ENCODE measurements around the gene ACAP3.

The ACAP3 gene

DNA sequence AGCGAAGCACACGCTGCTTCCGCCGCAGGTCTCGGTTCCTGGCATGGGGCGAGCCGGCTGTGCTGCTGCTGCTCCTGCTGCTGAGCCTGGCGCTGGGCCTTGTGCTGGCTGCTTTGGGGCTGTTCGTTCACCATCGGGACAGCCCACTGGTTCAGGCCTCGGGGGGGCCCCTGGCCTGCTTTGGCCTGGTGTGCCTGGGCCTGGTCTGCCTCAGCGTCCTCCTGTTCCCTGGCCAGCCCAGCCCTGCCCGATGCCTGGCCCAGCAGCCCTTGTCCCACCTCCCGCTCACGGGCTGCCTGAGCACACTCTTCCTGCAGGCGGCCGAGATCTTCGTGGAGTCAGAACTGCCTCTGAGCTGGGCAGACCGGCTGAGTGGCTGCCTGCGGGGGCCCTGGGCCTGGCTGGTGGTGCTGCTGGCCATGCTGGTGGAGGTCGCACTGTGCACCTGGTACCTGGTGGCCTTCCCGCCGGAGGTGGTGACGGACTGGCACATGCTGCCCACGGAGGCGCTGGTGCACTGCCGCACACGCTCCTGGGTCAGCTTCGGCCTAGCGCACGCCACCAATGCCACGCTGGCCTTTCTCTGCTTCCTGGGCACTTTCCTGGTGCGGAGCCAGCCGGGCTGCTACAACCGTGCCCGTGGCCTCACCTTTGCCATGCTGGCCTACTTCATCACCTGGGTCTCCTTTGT lies 26.0 kb upstream of the ACAP3 start:
- H3K4me3 ChIP-seq (ENCODE audit: low read depth, low read length) = no peak overlapping the region

DNA sequence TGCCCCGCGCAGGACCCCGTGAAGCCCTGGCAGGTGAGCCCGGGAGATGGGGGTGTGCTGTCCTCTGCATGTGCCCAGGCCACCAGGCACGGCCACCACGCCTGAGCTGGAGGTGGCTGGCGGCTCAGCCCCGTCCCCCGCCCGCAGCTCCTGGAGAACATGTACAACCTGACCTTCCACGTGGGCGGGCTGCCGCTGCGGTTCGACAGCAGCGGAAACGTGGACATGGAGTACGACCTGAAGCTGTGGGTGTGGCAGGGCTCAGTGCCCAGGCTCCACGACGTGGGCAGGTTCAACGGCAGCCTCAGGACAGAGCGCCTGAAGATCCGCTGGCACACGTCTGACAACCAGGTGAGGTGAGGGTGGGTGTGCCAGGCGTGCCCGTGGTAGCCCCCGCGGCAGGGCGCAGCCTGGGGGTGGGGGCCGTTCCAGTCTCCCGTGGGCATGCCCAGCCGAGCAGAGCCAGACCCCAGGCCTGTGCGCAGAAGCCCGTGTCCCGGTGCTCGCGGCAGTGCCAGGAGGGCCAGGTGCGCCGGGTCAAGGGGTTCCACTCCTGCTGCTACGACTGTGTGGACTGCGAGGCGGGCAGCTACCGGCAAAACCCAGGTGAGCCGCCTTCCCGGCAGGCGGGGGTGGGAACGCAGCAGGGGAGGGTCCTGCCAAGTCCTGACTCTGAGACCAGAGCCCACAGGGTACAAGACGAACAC lies 25.2 kb upstream of the ACAP3 start:
- no peak overlapping the region for H3K4me3 ChIP-seq (ENCODE audit: low read depth, low read length)
- TF ChIP-seq, protein P1, sequence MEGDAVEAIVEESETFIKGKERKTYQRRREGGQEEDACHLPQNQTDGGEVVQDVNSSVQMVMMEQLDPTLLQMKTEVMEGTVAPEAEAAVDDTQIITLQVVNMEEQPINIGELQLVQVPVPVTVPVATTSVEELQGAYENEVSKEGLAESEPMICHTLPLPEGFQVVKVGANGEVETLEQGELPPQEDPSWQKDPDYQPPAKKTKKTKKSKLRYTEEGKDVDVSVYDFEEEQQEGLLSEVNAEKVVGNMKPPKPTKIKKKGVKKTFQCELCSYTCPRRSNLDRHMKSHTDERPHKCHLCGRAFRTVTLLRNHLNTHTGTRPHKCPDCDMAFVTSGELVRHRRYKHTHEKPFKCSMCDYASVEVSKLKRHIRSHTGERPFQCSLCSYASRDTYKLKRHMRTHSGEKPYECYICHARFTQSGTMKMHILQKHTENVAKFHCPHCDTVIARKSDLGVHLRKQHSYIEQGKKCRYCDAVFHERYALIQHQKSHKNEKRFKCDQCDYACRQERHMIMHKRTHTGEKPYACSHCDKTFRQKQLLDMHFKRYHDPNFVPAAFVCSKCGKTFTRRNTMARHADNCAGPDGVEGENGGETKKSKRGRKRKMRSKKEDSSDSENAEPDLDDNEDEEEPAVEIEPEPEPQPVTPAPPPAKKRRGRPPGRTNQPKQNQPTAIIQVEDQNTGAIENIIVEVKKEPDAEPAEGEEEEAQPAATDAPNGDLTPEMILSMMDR (IDR thresholded peaks at IDR 0.05; ENCODE audit: insufficient read depth, low read depth, low read length, missing control alignments) = no peak
- no peak for DNase-seq (ENCODE audit: low read depth)

More for the DNA sequence above, 26.0 kb upstream of the ACAP3 start:
- TF ChIP-seq, protein P1 (IDR thresholded peaks at IDR 0.05; ENCODE audit: insufficient read depth, low read depth, low read length, missing control alignments) = no peak
- no peak for DNase-seq (ENCODE audit: low read depth)

DNA sequence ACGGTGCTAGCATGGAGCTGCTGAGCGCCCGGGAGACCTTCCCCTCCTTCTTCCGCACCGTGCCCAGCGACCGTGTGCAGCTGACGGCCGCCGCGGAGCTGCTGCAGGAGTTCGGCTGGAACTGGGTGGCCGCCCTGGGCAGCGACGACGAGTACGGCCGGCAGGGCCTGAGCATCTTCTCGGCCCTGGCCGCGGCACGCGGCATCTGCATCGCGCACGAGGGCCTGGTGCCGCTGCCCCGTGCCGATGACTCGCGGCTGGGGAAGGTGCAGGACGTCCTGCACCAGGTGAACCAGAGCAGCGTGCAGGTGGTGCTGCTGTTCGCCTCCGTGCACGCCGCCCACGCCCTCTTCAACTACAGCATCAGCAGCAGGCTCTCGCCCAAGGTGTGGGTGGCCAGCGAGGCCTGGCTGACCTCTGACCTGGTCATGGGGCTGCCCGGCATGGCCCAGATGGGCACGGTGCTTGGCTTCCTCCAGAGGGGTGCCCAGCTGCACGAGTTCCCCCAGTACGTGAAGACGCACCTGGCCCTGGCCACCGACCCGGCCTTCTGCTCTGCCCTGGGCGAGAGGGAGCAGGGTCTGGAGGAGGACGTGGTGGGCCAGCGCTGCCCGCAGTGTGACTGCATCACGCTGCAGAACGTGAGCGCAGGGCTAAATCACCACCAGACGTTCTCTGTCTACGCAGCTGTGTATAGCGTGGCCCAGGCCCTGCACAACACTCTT lies 24.5 kb upstream of the ACAP3 start:
- TF ChIP-seq, protein P1 (IDR thresholded peaks at IDR 0.05; ENCODE audit: insufficient read depth, low read depth, low read length, missing control alignments) = no peak
- no peak overlapping the region for H3K4me3 ChIP-seq (ENCODE audit: low read depth, low read length)
- DNase-seq (ENCODE audit: low read depth) = no peak

DNA sequence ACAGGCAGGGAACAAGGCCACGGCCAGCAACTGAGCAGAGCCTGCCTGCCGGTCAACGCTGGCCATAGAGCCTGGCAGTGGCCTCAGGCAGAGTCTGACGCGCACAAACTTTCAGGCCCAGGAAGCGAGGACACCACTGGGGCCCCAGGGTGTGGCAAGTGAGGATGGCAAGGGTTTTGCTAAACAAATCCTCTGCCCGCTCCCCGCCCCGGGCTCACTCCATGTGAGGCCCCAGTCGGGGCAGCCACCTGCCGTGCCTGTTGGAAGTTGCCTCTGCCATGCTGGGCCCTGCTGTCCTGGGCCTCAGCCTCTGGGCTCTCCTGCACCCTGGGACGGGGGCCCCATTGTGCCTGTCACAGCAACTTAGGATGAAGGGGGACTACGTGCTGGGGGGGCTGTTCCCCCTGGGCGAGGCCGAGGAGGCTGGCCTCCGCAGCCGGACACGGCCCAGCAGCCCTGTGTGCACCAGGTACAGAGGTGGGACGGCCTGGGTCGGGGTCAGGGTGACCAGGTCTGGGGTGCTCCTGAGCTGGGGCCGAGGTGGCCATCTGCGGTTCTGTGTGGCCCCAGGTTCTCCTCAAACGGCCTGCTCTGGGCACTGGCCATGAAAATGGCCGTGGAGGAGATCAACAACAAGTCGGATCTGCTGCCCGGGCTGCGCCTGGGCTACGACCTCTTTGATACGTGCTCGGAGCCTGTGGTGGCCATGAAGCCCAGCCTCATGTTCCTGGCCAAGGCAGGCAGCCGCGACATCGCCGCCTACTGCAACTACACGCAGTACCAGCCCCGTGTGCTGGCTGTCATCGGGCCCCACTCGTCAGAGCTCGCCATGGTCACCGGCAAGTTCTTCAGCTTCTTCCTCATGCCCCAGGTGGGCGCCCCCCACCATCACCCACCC lies 23.6 kb upstream of the ACAP3 start, which contains the start of gene TAS1R3:
TAS1R3 (plus strand) TSS at position 213 of the 898 bp plus-strand sequence; CDS start at position 279, 66 bp downstream.
- TF ChIP-seq, protein P1 (IDR thresholded peaks at IDR 0.05; ENCODE audit: insufficient read depth, low read depth, low read length, missing control alignments) = no peak
- DNase-seq (ENCODE audit: low read depth) = no peak
- H3K4me3 ChIP-seq (ENCODE audit: low read depth, low read length) = no peak within 1 kb of the TSS

DNA sequence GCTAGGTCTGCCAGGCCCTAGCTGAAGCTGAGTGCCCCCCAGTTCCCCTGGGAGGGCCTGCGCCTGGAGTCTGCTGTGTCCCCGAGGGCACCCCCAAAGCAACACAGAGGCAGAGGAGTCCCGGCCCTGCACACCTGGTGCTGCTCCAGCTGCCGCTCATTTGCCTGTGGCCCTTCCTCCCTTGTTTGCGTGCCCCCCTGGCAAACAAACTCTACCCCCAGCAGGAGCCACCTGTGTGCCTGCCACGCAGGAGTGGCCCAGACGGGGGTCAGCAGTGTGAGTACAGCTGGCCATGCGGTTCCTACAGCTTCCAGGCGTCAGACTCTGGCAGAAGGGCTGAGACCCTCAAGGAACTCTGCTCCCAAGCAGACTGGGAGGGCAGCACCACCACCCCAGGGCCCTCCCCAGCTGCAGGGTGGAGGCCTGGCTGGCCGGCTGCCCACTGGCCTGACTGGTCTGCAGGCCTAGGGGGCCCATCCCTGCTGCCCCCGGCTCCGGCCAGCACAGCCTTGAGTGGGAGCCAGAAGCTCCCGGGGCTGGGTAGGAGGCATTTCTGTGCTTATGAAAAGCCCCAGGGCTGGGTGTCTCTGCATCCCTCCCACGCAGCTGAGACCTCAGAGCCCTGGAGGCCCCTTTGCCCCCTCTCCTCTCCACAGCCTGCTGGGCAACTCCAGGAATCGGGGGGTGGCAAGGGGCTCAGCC lies 22.8 kb upstream of the ACAP3 start:
- TF ChIP-seq, protein P1 (IDR thresholded peaks at IDR 0.05; ENCODE audit: insufficient read depth, low read depth, low read length, missing control alignments) = no peak
- DNase-seq (ENCODE audit: low read depth) = no peak
- H3K4me3 ChIP-seq (ENCODE audit: low read depth, low read length) = no peak overlapping the region

All from GM12865 (cell line).